Ascending aorta (tissue), 2 donors: ENCODE results near the gene AHCTF1. TPM values are rescaled to one million over a fixed set of nuclear protein-coding genes. Genes with fewer than 3 reads are reported as not detected.

Source experiments
- DNase-seq, 2 donors: peaks; one replicate each; pipeline ENCODE4 v3.0.0-alpha.2; 2019; ENCODE audit warnings: low spot score in 2 of 2
- H3K27ac ChIP-seq, 2 donors: fragments of 200-600 bp; sonication (generic); one replicate each; pipeline ENCODE4 v1.5.1; 2016 to 2017; ENCODE audit warnings: mild to moderate bottlenecking in 1 of 2
- H3K27me3 ChIP-seq: fragments of 200-600 bp; sonication (generic); one replicate; pipeline ENCODE4 v1.5.1; 2017
- H3K36me3 ChIP-seq, 2 donors: fragments of 200-600 bp; sonication (generic); one replicate each; pipeline ENCODE4 v1.5.1; 2016
- H3K4me1 ChIP-seq, 2 donors: fragments of 200-600 bp; sonication (generic); one replicate each; pipeline ENCODE4 v1.5.1; 2016 to 2017; ENCODE audit warnings: mild to moderate bottlenecking in 1 of 2
- H3K4me3 ChIP-seq, 2 donors: fragments of 200-600 bp; sonication (generic); one replicate each; pipeline ENCODE4 v1.5.1; 2016 to 2017; ENCODE audit warnings: mild to moderate bottlenecking in 1 of 2
- H3K9me3 ChIP-seq, 2 donors: fragments of 200-600 bp; sonication (generic); one replicate each; pipeline ENCODE4 v1.5.1; 2016
- intact Hi-C: fragments of 100-400 bp; cut with DNase I; formaldehyde crosslinking; loops from one replicate; pipeline ENCODE4 v1.15.1; 2023
- total RNA-seq: library from RNA; depleted of rRNA; stranded (reverse); fragments of >200 nt; gene quantifications from one replicate; pipeline ENCODE4 v1.1.0, GENCODE V29; 2016
- TF ChIP-seq, protein P1 (sequence below), 3 experiments: fragments of 200-600 bp in 2 of 3; fragments of 450-650 bp in 1 of 3; sonication (generic) in 2 of 3; IDR thresholded peaks; one replicate each; pipeline ENCODE4 v1.5.1; 2016 to 2019; ENCODE audit warnings: antibody characterized with exemption in 3 of 3, mild to moderate bottlenecking in 1 of 3, moderate library complexity in 1 of 3

The AHCTF1 gene
- total RNA-seq, 1 donor from 2014 or later: 16.5 TPM

GRCh38 chr1:246801241-246802020, 130.3 kb downstream of the AHCTF1 start:
- Histone ChIP-seq H3K27me3 (no peaks in the 10 kb centered on the region), H3K4me3 (no peak overlapping the region), H3K27ac (no peak overlapping the region), H3K36me3 (no peaks in the 10 kb centered on the region), H3K9me3 (no peaks in the 10 kb centered on the region), H3K4me1 (no peaks in the 10 kb centered on the region)
- TF ChIP-seq, protein P1, sequence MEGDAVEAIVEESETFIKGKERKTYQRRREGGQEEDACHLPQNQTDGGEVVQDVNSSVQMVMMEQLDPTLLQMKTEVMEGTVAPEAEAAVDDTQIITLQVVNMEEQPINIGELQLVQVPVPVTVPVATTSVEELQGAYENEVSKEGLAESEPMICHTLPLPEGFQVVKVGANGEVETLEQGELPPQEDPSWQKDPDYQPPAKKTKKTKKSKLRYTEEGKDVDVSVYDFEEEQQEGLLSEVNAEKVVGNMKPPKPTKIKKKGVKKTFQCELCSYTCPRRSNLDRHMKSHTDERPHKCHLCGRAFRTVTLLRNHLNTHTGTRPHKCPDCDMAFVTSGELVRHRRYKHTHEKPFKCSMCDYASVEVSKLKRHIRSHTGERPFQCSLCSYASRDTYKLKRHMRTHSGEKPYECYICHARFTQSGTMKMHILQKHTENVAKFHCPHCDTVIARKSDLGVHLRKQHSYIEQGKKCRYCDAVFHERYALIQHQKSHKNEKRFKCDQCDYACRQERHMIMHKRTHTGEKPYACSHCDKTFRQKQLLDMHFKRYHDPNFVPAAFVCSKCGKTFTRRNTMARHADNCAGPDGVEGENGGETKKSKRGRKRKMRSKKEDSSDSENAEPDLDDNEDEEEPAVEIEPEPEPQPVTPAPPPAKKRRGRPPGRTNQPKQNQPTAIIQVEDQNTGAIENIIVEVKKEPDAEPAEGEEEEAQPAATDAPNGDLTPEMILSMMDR (IDR thresholded peaks at IDR 0.05): no peak
- intact Hi-C loops: no loop called here
- no peak for DNase-seq

DNA sequence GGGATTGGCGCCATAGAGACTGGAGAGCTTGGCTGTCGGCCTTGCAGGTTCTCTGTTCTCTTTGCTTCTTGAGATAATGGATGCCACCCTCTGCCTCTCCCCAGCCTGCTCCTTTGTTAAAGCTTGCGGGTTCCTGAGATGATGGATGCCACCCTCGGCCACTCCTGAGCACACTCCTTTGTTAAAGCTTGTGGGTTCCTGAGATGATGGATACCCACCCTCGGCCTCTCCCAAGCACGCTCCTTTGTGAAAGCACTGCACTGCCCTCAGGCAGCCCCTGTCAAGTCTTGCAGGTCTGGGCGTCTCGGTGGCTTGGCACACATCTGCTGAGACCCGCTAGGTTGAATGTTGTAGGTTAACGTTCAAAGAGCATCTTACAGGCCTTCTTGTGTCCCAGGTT, 131.0 kb downstream of the AHCTF1 start:
- Histone ChIP-seq H3K27me3 (no peaks in the 10 kb centered on the region), H3K4me3 (no peak overlapping the region), H3K4me1 (no peaks in the 10 kb centered on the region), H3K27ac (no peak overlapping the region), H3K36me3 (no peaks in the 10 kb centered on the region), H3K9me3 (no peaks in the 10 kb centered on the region)
- intact Hi-C loops: no loop called here
- TF ChIP-seq, protein P1 (IDR thresholded peaks at IDR 0.05): no peak
- no peak for DNase-seq

DNA sequence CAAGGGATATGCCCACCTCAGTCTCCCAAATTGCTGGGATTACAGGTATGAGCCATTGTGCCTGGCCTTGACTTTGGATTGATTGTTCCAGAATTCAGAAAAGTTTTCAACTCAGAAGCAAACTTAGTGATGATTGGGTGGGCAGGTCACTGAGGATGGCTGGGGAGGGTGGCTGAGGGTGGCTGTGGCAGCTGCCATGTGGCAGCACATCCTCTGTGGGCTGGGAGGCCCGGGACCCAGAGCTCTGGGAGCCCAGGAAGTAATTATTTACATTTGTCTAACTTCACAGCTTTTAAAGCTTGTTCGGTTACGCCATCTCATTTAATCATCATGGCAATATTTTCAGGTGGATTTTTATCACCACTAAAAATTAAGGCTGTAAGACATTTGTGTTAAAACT, 131.4 kb downstream of the AHCTF1 start:
- Histone ChIP-seq H3K4me1 (no peaks in the 10 kb centered on the region), H3K4me3 (no peak overlapping the region), H3K27me3 (no peaks in the 10 kb centered on the region), H3K36me3 (no peaks in the 10 kb centered on the region), H3K9me3 (no peaks in the 10 kb centered on the region), H3K27ac (no peak overlapping the region)
- TF ChIP-seq, protein P1 (IDR thresholded peaks at IDR 0.05): no peak
- intact Hi-C loops: no loop called here
- DNase-seq: no peak

- Histone ChIP-seq H3K36me3 (no peaks in the 10 kb centered on the region), H3K9me3 (no peaks in the 10 kb centered on the region), H3K4me3 (no peak overlapping the region), H3K27me3 (no peaks in the 10 kb centered on the region), H3K27ac (no peak overlapping the region), H3K4me1 (no peaks in the 10 kb centered on the region)
- DNase-seq: no peak
- intact Hi-C loops: no loop called here
- TF ChIP-seq, protein P1 (IDR thresholded peaks at IDR 0.05): no peak
These were observed 132.9 kb downstream of the AHCTF1 start for GRCh38 chr1:246798606-246799496.

DNA sequence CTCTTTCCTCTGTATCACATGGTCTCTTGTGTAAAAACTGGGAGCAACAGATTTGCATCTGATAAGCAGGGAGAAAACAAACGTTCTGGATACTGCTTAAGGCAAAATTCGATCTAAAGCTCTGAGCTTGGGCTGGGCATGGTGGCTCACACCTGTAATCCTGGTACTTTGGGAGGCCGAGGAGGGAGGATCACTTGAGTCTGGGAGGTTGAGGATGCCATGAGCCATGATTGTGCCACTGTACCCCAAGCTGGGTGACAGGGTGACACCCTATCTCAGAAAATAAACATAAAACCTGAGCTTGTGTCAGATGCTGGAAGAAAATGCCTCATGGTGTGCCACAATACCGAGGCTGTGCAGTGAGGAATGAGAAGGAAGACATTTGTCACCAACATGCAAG, 133.6 kb downstream of the AHCTF1 start:
- H3K4me1 ChIP-seq: no peaks in the 10 kb centered on the region
- H3K9me3 ChIP-seq: no peaks in the 10 kb centered on the region
- H3K4me3 ChIP-seq: no peak overlapping the region
- no peaks in the 10 kb centered on the region for H3K27me3 ChIP-seq
- no peaks in the 10 kb centered on the region for H3K36me3 ChIP-seq
- DNase-seq: no peak
- intact Hi-C loops: no loop called here
- TF ChIP-seq, protein P1 (IDR thresholded peaks at IDR 0.05): no peak
- no peak overlapping the region for H3K27ac ChIP-seq
